Astrocyte (in vitro differentiated cells and primary cell): ENCODE data around the gene KCNC4.

Experiments
- CTCF ChIP-seq: IDR thresholded peaks from 2 replicates; pipeline ENCODE4 v1.5.1; 2011; ENCODE audit warnings: low read depth, mild to moderate bottlenecking, inconsistent platforms, low read length, moderate library complexity; ENCODE audit not compliant: insufficient read depth
- EZH2 ChIP-seq: IDR thresholded peaks from 2 replicates; pipeline ENCODE4 v1.6.1; 2012; ENCODE audit warnings: mild to moderate bottlenecking, low read length, inconsistent platforms; ENCODE audit not compliant: insufficient read depth

- TF ChIP-seq CTCF: no peak
- TF ChIP-seq EZH2: no peak
Observed at GRCh38 chr1:110188035-110188618, 22.0 kb upstream of the KCNC4 start.
